NCI-H2227 (cell line): ENCODE data around the gene ZNF641.

ENCODE experiments used
- DNase-seq: peaks from one replicate; lab custom pipeline; 2025; ENCODE audit not compliant: unreplicated experiment; lab: John Stamatoyannopoulos, UW

ZNF641 gene

DNA sequence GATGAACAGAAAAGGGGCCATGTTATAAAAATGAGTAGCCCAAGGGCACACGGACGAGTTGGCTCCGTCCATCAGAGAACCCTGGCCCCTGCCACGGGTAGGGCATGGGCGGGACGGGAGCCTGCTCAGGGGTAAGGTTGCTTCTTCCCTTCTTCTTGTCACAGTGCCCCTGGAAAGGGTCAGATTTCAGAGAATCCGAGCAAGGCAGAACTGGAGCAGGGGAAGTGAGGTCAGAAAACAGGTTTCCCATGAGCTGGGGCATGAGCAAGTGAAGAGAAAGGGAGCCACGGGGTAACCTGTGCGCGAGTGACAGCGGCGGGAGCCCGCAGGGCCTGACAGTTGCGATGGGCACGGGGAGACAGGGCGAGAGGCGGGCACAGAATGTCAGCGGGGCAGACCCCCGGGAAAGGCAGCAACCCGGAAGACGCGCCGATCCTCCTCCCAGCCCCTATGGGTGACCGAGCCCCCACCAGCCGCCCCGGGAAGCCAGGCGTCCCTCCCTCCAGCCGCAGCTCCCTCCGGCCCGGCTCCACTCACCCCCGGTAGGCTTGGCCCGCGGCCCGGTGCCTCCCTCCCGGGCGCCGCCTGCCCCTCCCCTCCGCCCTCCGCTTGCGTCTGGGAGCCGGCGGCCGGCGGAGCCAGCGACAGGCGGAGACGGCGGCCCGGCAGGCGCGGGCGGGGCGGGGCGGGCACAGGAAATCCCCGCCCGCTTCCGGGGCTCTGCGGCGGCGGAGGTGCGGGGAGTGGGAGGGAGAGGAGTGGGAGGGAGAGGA lies at the start of gene ZNF641:
Gene ZNF641, minus strand, starts transcription at position 671 of the 773 bp plus-strand sequence. CDS start 2,829 bp downstream, outside the sequence.
- DNase-seq = peak; percentile 77

DNA sequence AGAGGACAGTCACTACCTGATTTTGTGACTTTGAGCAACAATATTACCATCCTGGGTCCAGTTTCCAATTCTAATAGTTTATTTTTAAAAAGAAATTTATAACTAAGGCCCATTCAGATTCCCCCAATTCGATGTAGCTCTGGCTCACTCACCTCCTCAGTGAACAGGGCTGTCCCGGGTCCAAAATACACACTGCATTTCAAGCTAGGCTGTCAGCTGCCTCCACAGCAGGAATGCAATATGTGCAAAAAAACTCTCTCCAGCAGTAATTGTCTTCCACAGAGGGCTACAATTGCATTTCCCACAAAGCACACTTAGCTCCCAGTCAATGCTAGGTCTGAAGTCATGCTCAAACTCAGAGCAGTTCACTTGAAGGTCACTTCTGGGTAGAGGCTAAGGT lies 39.3 kb upstream of the ZNF641 start:
- DNase-seq = no peak

DNA sequence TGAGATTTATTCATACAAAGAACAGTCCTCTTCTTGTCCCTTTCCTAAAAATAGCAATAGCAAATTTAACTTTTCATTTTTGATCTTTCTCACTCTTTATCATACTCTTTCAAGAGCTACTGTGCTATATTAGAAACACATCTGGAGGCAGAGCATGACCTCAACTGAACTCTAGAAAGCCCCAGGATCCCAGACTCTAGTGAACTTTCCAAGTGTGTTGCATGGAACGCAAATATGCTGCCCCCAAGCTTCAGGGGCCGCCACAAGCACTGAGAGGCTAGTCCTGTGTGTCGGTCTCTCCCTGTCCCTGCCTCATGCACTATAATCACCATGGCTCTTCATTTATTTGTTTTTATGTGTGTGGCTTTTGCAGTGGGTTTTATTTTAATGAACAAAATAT lies 38.7 kb upstream of the ZNF641 start:
- DNase-seq = no peak

DNA sequence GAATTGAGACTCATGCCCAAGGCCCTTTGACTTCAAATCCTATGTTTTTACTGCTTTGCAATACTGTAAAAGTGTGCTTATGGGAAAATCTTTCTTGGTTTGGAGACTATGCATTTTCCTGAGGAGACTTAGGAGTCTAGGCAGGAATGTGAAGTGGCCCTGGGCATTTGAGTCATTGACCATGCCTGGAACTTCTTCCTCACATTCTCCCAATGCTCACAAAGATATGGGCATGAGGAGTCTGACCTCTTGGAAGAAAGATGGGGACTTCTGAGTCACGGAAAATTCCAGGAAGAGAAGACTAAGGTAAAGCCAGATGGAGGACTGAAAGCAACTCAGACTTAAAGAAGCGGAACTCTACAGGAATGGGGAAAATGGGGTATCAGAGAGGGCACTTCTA lies 38.2 kb upstream of the ZNF641 start:
- DNase-seq = no peak

GRCh38 chr12:48388460-48388859 lies 37.7 kb upstream of the ZNF641 start:
- no peak for DNase-seq

DNA sequence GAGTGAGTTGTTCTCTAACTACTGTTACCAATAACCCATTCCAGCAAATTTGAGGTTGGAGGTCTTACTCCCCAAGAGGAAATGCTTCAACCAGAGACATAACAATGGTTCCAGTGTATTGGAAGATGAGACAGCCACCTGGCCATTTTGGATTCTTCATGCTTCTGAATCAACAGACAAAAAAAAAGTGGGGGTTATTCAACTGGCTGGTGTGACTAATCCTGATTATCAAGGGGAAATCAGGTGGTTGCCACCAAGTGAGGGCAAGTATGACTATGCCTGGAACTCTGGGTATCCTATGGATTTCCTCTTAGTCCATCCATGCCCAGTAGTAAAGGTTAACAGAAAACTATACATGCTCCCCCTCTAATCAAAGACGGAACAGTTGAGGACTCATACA lies 29.9 kb upstream of the ZNF641 start:
- no peak for DNase-seq

DNA sequence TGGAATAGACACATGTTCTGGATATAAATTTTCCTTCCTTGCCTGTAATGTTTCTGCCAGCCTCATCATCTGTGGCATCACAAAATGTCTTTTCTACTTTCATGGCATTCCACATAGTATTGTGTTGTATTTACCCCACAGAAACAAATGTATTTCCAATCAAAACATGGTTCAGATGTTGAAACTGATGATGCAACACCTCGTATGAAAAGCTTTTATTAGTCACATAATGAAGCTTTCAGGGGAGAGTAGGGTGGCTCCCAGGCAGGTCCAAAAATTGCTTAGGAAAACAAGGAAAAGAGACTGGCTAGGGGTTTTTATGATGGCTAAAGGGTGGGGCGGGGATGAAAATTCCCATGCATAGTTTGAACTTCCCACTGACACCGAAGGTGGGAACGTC lies 29.1 kb upstream of the ZNF641 start:
- DNase-seq = no peak

GRCh38 chr12:48377646-48378045 lies 26.9 kb upstream of the ZNF641 start:
- no peak for DNase-seq

- no peak for DNase-seq
Measured at GRCh38 chr12:48374164-48374563, 23.4 kb upstream of the ZNF641 start.

DNA sequence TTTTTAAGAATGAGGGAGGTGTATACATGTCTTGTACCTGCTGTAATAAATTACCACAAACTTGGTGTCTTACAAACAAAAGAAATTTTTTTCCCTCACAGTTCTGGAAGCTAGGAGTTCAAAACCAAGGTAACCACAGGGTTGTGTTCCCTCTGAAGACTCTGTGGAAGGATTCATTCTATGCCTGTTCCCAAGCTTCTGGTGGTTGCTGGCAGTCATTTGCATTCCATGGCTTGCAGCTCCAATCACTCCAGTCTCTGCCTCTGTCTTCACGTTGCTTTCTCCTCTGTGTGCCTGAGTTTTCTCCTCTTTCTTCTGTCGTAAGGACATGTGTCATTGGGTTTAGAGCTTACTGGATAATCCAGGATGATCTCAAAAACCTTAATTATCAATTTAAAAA lies 15.4 kb upstream of the ZNF641 start:
- DNase-seq = no peak

GRCh38 chr12:48361664-48362339 lies 11.1 kb upstream of the ZNF641 start:
- DNase-seq = no peak

DNA sequence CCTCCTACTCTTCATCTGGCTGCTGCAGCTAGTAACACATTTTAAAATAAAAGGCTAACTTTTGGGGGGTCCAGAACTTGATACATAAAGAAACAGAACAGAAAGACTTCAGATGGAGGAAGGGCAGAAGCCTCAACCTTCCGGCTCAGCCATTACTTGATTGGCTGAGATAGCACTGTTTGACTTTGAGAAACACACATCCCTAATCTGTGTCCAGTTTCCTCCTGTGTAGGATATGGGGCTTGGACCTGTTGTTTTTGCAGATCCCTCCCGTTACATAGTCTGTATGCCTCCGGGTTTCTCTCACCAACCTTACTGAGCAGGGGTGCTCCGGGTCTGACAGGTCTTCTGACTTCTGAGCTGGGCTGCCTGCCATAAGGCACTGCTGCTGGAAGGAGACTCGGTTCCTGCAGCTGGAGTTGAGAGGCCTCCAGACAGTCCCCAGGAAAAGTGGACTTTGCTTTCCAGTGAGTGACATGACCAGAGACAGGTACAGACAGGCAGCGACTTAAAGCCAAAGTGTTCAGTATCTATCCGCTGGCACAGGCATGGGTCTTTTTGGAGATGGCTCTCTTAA lies 8.3 kb upstream of the ZNF641 start:
- DNase-seq = no peak

GRCh38 chr12:48356041-48356768 lies 5.5 kb upstream of the ZNF641 start:
- DNase-seq = no peak

DNA sequence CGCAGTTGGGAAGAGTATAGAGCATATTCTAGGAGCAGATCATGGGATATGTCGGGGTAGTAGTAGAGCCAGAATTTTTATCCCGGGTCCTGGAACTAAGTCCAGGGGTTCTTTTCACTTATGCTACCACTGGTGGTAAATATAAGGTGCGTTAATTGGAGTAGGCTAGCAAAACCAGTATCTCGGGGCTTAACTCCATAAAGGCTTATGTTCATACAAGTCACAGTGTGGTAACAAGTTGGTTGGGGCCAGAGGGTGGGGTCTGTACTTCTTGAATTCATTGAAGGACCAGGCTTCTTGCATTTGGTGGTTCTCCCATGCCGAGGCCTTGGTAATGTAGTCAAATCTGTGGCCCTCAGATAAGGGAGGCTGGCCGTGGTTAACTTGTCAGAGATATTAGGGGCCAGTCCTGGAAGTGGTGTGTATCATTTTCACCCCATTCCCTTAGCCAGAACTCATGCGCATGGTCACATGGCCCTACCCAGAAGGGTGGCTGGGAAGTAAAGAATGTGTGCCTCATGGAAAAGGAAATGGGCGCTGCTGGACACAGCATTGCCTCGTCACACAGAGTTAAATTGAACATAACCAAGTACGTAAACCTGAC lies 1.5 kb upstream of the ZNF641 start:
- no peak for DNase-seq

- DNase-seq = peak; percentile 62
Measured at GRCh38 chr12:48351022-48351708, 446 bp upstream of the ZNF641 start.

DNA sequence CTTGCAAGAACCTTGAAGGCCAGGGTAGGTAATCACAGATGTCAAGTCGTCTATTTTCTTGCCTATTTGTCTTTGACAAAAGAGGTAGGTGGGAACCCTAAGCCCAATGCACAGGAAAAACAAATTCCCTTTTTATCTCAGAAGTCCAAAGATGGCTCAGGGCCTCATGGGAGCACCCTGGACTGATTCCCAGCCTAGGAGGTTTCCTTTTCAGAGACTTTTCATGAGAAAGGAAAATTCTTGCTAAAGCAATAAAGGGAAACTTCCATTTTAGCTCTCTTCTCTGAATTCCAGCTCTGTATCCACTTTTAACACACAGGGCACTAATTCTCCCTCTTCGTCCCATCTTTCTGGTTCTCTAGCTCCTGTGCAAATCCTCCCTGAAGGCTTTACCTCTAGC lies 1.2 kb downstream of the ZNF641 start:
- DNase-seq = no peak

GRCh38 chr12:48342980-48343379 lies 7.7 kb downstream of the ZNF641 start:
- no peak for DNase-seq

- DNase-seq = no peak
Measured at GRCh38 chr12:48340943-48341342, 9.8 kb downstream of the ZNF641 start.

DNA sequence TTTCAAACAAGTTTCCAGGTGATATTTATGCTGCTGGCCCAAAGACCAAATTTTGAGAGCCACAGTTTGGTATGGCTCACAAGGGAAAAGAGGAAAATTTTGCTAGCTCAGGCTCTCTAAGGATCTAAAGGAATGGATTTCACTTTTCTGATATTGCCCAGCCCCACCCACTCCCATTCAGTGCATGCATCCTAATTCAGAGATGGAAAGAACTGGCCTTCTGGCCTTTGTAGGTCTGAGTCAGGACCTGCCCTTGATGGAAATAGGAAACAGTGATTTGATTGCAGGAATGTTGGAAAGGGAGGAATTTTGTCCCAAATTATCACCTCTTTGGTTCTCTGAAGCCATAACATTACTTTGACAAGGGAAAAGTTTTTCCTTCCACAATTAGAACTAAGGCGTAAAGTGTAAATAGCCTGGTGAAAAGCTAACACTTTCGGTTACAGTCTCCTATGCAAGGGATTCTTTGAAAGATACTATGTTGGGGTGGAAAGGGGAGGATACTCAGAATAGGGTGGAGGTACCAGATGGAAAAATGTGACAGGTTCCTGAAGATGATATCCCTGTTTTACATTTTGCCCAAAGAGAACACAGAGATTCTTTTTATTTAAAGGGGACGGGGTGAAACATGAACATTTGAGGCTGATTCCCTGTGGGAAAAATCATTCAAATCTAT lies 11.1 kb downstream of the ZNF641 start:
- DNase-seq = no peak

DNA sequence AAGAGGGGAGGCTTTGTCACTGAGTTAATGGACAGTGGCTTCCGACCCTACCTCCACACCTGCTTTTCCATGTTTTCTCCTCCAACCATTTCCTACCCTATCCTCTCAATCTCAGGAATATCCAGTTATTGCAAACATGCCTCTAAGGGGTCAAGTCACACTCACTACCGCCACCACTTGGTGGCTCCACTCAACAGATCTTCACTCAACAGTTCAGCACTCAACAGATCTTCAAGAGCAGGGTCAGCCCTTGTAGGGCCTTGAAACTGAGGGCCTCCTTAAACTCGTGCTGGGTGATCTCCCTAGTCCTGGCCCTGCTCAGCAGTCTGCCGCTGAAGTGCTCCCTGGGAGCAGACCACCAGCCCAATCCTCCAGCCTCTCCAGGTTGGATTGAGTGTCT lies 14.2 kb downstream of the ZNF641 start:
- no peak for DNase-seq
